Measurements from ENCODE around the gene EIF4H. TPM values are rescaled to one million over a fixed set of nuclear protein-coding genes. Genes with fewer than 3 reads are reported as not detected.
"Not testable (repeated sequence)": the region's sequence is repeated elsewhere in the genome, so short reads cannot be mapped to it uniquely, and the experiment has no call there.

EIF4H gene
- total and polyA plus RNA-seq, 2 donors = 157 to 164 TPM

- no peak for DNase-seq (ENCODE audit: low read depth in 6 of 9, low spot score in 9 of 9)
- no peak overlapping the region for H3K27ac ChIP-seq (ENCODE audit: low read depth in 1 of 2, low read length in 1 of 2)
- no peaks in the 10 kb centered on the region for H3K9me3 ChIP-seq (ENCODE audit: control insufficient read depth in 2 of 2, insufficient read depth in 1 of 2, low read length in 1 of 2)
- H3K27me3 ChIP-seq (ENCODE audit: control insufficient read depth in 2 of 2, insufficient read depth in 1 of 2, low read length in 1 of 2) = no peaks in the 10 kb centered on the region
- no peak overlapping the region for H3K4me3 ChIP-seq (ENCODE audit: low read length in 2 of 2)
- H3K36me3 ChIP-seq (ENCODE audit: control insufficient read depth in 2 of 2, insufficient read depth in 2 of 2, low read length in 1 of 2) = peaks cover 76 to 87% of the 10 kb centered on the region in 2 donors
- 98% methylated on average over 7 of the region's 7 CpGs for WGBS
- peaks cover 3 to 11% of the 10 kb centered on the region in 2 donors for H3K4me1 ChIP-seq (ENCODE audit: control insufficient read depth in 2 of 2, insufficient read depth in 2 of 2, low read length in 2 of 2)
Observed at GRCh38 chr7:74190259-74190658, 16.1 kb downstream of the EIF4H start.

- Histone ChIP-seq H3K27me3 (ENCODE audit: control insufficient read depth in 2 of 2, insufficient read depth in 1 of 2, low read length in 1 of 2) (no peaks in the 10 kb centered on the region), H3K36me3 (ENCODE audit: control insufficient read depth in 2 of 2, insufficient read depth in 2 of 2, low read length in 1 of 2) (peaks cover 78 to 89% of the 10 kb centered on the region in 2 donors), H3K4me1 (ENCODE audit: control insufficient read depth in 2 of 2, insufficient read depth in 2 of 2, low read length in 2 of 2) (peaks cover 0 to 5% of the 10 kb centered on the region in 2 donors), H3K4me3 (ENCODE audit: low read length in 2 of 2) (no peak overlapping the region), H3K9me3 (ENCODE audit: control insufficient read depth in 2 of 2, insufficient read depth in 1 of 2, low read length in 1 of 2) (no peaks in the 10 kb centered on the region), H3K27ac (ENCODE audit: low read depth in 1 of 2, low read length in 1 of 2) (no peak overlapping the region)
- DNase-seq (ENCODE audit: low read depth in 6 of 9, low spot score in 9 of 9) = no peak
- 94% methylated on average over 9 of the region's 9 CpGs for WGBS
Observed at GRCh38 chr7:74191231-74191630, 17.1 kb downstream of the EIF4H start.

DNA sequence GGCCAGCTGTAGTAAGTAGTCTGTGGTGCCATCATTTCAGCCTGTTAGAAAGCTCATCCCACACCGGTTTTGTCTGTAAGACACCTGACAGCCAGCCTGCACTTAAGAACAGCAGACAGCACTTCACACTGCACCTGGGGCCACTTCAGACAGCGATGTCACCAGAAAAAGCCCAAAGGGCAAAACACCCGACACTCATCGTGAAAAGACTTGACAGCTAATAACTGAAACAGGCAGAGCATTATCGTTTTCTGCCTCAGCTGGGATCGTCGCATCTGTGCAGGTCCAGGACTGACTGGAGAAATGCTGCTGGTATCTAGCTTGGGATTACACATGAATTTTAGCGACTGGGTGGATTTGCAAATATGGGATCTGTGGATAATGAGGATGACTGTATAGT is 18.9 kb downstream of the EIF4H start:
- DNase-seq (ENCODE audit: low read depth in 6 of 9, low spot score in 9 of 9) = no peak
- no peaks in the 10 kb centered on the region for H3K27me3 ChIP-seq (ENCODE audit: control insufficient read depth in 2 of 2, insufficient read depth in 1 of 2, low read length in 1 of 2)
- no peak overlapping the region for H3K4me3 ChIP-seq (ENCODE audit: low read length in 2 of 2)
- H3K9me3 ChIP-seq (ENCODE audit: control insufficient read depth in 2 of 2, insufficient read depth in 1 of 2, low read length in 1 of 2) = no peaks in the 10 kb centered on the region
- WGBS = 95% methylated on average over 8 of the region's 8 CpGs
- H3K4me1 ChIP-seq (ENCODE audit: control insufficient read depth in 2 of 2, insufficient read depth in 2 of 2, low read length in 2 of 2) = peaks cover 0 to 5% of the 10 kb centered on the region in 2 donors
- no peak overlapping the region for H3K27ac ChIP-seq (ENCODE audit: low read depth in 1 of 2, low read length in 1 of 2)
- H3K36me3 ChIP-seq (ENCODE audit: control insufficient read depth in 2 of 2, insufficient read depth in 2 of 2, low read length in 1 of 2) = peaks cover 74 to 83% of the 10 kb centered on the region in 2 donors

DNA sequence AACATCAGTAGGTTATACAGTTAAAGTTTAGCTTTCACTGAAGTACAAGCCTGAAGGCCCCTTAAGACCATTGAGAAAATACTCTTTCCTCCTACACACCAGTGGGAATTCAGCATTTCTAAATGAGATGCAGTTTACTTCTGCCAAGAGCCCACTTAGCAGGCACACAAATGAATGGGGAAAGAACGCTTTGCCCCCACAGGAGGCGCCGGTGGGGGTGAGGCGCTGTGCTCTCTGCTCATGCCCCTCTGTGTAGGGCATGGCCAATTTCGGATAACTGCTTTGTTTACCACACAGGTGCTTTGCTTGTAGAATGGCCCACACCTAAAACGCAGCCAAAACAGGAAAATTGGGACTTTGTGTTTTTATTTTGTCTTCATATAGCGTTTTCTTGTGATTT is 19.8 kb downstream of the EIF4H start:
- no peak overlapping the region for H3K27ac ChIP-seq (ENCODE audit: low read depth in 1 of 2, low read length in 1 of 2)
- peaks cover 0 to 5% of the 10 kb centered on the region in 2 donors for H3K4me1 ChIP-seq (ENCODE audit: control insufficient read depth in 2 of 2, insufficient read depth in 2 of 2, low read length in 2 of 2)
- peaks cover 68 to 79% of the 10 kb centered on the region in 2 donors for H3K36me3 ChIP-seq (ENCODE audit: control insufficient read depth in 2 of 2, insufficient read depth in 2 of 2, low read length in 1 of 2)
- no peaks in the 10 kb centered on the region for H3K27me3 ChIP-seq (ENCODE audit: control insufficient read depth in 2 of 2, insufficient read depth in 1 of 2, low read length in 1 of 2)
- no peak overlapping the region for H3K4me3 ChIP-seq (ENCODE audit: low read length in 2 of 2)
- no peak for DNase-seq (ENCODE audit: low read depth in 6 of 9, low spot score in 9 of 9)
- no peaks in the 10 kb centered on the region for H3K9me3 ChIP-seq (ENCODE audit: control insufficient read depth in 2 of 2, insufficient read depth in 1 of 2, low read length in 1 of 2)
- WGBS = 97% methylated on average over 7 of the region's 7 CpGs

DNA sequence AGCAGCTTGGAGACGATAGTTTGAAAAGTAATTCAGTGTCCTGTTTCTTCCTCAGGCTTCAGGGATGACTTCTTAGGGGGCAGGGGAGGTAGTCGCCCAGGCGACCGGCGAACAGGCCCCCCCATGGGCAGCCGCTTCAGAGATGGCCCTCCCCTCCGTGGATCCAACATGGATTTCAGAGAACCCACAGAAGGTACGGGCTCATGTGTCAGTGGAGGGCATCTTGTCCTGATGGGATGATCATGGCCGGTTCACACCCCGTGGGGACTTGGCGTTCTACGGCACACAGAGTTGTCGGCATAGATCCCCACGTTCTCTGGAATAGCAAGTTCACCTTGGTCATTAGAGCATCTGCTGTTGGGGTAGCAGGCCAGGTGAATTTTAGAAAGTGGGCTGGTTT is 20.5 kb downstream of the EIF4H start:
- Histone ChIP-seq H3K27ac (ENCODE audit: low read depth in 1 of 2, low read length in 1 of 2) (no peak overlapping the region), H3K36me3 (ENCODE audit: control insufficient read depth in 2 of 2, insufficient read depth in 2 of 2, low read length in 1 of 2) (peaks cover 66 to 71% of the 10 kb centered on the region in 2 donors)
- WGBS = 98% methylated on average over 14 of the region's 14 CpGs

GRCh38 chr7:74195139-74195860 is 21.1 kb downstream of the EIF4H start:
- H3K27ac ChIP-seq (ENCODE audit: low read depth in 1 of 2, low read length in 1 of 2); DNase-seq (ENCODE audit: low read depth in 6 of 9, low spot score in 9 of 9); H3K4me3 ChIP-seq (ENCODE audit: low read length in 2 of 2); H3K27me3 ChIP-seq (ENCODE audit: control insufficient read depth in 2 of 2, insufficient read depth in 1 of 2, low read length in 1 of 2); H3K4me1 ChIP-seq (ENCODE audit: control insufficient read depth in 2 of 2, insufficient read depth in 2 of 2, low read length in 2 of 2); H3K9me3 ChIP-seq (ENCODE audit: control insufficient read depth in 2 of 2, insufficient read depth in 1 of 2, low read length in 1 of 2): not testable (repeated sequence)
- WGBS = 32% methylated on average over 19 of the region's 23 CpGs
- H3K36me3 ChIP-seq (ENCODE audit: control insufficient read depth in 2 of 2, insufficient read depth in 2 of 2, low read length in 1 of 2) = peaks cover 62 to 65% of the 10 kb centered on the region in 2 donors

More for the DNA sequence above, 20.5 kb downstream of the EIF4H start:
- H3K4me3 ChIP-seq (ENCODE audit: low read length in 2 of 2) = no peak overlapping the region
- H3K27me3 ChIP-seq (ENCODE audit: control insufficient read depth in 2 of 2, insufficient read depth in 1 of 2, low read length in 1 of 2) = no peaks in the 10 kb centered on the region
- H3K4me1 ChIP-seq (ENCODE audit: control insufficient read depth in 2 of 2, insufficient read depth in 2 of 2, low read length in 2 of 2) = peaks cover 0 to 5% of the 10 kb centered on the region in 2 donors
- H3K9me3 ChIP-seq (ENCODE audit: control insufficient read depth in 2 of 2, insufficient read depth in 1 of 2, low read length in 1 of 2) = no peaks in the 10 kb centered on the region
- DNase-seq (ENCODE audit: low read depth in 6 of 9, low spot score in 9 of 9) = no peak

DNA sequence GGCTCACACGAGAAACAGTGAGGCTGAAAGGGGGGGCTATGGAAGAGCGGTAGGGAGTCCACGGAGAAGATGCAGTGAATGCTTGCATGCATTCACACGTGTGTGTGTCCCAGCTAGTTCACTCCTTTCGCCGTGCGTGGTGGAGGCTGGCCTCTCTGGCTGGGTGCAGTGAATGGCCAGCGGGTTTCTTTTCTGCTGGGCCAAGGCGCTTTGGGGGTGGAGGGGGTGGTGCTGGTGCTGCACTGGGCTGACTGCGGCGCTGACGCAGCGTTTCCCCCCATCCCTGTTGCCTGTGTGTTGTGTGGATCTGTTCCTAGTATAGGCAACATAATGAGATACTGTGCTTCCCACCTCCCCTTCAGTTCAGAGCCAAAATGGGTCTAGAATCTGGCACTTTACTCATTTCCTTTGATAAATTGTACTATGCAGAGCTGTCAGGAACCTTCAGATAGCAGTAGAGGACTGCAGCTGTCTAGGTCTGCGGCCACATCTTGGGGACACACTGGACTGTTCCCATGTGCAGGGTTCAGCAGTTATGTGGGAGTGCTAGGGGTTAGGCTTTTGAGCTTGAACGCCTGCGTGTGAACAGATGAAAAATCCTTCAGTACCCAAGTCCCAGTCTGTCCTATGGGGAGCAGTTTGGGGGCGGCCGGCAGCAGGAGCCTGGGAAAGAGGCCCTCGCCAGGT is 22.0 kb downstream of the EIF4H start:
- H3K4me1 ChIP-seq (ENCODE audit: control insufficient read depth in 2 of 2, insufficient read depth in 2 of 2, low read length in 2 of 2); DNase-seq (ENCODE audit: low read depth in 6 of 9, low spot score in 9 of 9); H3K9me3 ChIP-seq (ENCODE audit: control insufficient read depth in 2 of 2, insufficient read depth in 1 of 2, low read length in 1 of 2); H3K27me3 ChIP-seq (ENCODE audit: control insufficient read depth in 2 of 2, insufficient read depth in 1 of 2, low read length in 1 of 2); H3K4me3 ChIP-seq (ENCODE audit: low read length in 2 of 2); H3K27ac ChIP-seq (ENCODE audit: low read depth in 1 of 2, low read length in 1 of 2): not testable (repeated sequence)
- peaks cover 54 to 57% of the 10 kb centered on the region in 2 donors for H3K36me3 ChIP-seq (ENCODE audit: control insufficient read depth in 2 of 2, insufficient read depth in 2 of 2, low read length in 1 of 2)
- 96% methylated on average over 16 of the region's 19 CpGs for WGBS

- Histone ChIP-seq H3K27me3 (ENCODE audit: control insufficient read depth in 2 of 2, insufficient read depth in 1 of 2, low read length in 1 of 2) (no peaks in the 10 kb centered on the region), H3K4me1 (ENCODE audit: control insufficient read depth in 2 of 2, insufficient read depth in 2 of 2, low read length in 2 of 2) (peaks cover 0 to 5% of the 10 kb centered on the region in 2 donors), H3K4me3 (ENCODE audit: low read length in 2 of 2) (no peak overlapping the region), H3K36me3 (ENCODE audit: control insufficient read depth in 2 of 2, insufficient read depth in 2 of 2, low read length in 1 of 2) (peaks cover 41 to 46% of the 10 kb centered on the region in 2 donors), H3K9me3 (ENCODE audit: control insufficient read depth in 2 of 2, insufficient read depth in 1 of 2, low read length in 1 of 2) (no peaks in the 10 kb centered on the region), H3K27ac (ENCODE audit: low read depth in 1 of 2, low read length in 1 of 2) (no peak overlapping the region)
- DNase-seq (ENCODE audit: low read depth in 6 of 9, low spot score in 9 of 9) = no peak
- 97% methylated on average over 9 of the region's 9 CpGs for WGBS
Observed at GRCh38 chr7:74197449-74198124, 23.4 kb downstream of the EIF4H start.

Data from thymus (tissue), 11 donors.